Gastrocnemius medialis (tissue), 4 donors: Measurements from ENCODE around the gene UBR3.

ENCODE experiments used
- POLR2A ChIP-seq, 2 donors: fragments of 450-650 bp; IDR thresholded peaks; one replicate each; pipeline ENCODE4 v1.6.1; 2017; ENCODE audit warnings: antibody characterized with exemption in 2 of 2, mild to moderate bottlenecking in 2 of 2, moderate library complexity in 2 of 2
- TF ChIP-seq, protein P1 (sequence below), 5 experiments: fragments of 450-650 bp in 3 of 5; fragments of 200-600 bp in 2 of 5; sonication (generic) in 2 of 5; IDR thresholded peaks in 4 of 5; conservative IDR thresholded peaks in 1 of 5; 1 replicate in 4 of 5; 2 replicates in 1 of 5; pipeline ENCODE4 v1.5.1; 2016 to 2019; ENCODE audit warnings: antibody characterized with exemption in 5 of 5, mild to moderate bottlenecking in 3 of 5, moderate library complexity in 3 of 5

DNA sequence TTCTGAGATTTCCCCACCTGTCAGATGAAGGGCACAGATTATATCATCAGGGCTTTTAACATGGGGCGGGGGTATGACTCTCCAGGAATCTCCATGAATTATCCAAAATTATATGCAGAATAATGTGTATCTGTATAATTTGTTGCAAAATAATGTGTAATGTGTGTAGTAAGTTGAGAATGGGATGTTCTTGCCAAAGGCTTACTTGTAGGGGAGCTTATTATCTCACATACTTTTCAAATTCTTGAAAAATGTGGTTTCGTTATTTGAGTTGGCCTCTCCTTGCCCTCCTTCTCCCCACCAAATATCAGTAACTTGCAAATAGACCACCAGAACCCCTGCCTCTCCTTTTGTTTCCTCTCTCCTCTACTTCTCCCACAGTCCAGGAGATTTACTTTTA is 35.6 kb downstream of the UBR3 start:
- TF ChIP-seq, protein P1, sequence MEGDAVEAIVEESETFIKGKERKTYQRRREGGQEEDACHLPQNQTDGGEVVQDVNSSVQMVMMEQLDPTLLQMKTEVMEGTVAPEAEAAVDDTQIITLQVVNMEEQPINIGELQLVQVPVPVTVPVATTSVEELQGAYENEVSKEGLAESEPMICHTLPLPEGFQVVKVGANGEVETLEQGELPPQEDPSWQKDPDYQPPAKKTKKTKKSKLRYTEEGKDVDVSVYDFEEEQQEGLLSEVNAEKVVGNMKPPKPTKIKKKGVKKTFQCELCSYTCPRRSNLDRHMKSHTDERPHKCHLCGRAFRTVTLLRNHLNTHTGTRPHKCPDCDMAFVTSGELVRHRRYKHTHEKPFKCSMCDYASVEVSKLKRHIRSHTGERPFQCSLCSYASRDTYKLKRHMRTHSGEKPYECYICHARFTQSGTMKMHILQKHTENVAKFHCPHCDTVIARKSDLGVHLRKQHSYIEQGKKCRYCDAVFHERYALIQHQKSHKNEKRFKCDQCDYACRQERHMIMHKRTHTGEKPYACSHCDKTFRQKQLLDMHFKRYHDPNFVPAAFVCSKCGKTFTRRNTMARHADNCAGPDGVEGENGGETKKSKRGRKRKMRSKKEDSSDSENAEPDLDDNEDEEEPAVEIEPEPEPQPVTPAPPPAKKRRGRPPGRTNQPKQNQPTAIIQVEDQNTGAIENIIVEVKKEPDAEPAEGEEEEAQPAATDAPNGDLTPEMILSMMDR (IDR thresholded peaks at IDR 0.05 in 4 of 5, conservative IDR thresholded peaks at IDR 0.05 in 1 of 5) = no peak
- TF ChIP-seq POLR2A (IDR thresholded peaks at IDR 0.05) = no peak
